CD14-positive monocyte (primary cell): Measurements from ENCODE around the gene STUM. TPM values are rescaled to one million over a fixed set of nuclear protein-coding genes. Genes with fewer than 3 reads are reported as not detected.
A peak's percentile ranks its signal among the peaks of the same experiment; 100 is the strongest.

Experiments used
- DNase-seq, 3 donors: peaks; one replicate each; pipeline ENCODE4 v3.0.0-alpha.2; 2011 to 2022
- H2AFZ ChIP-seq: 2 replicates; pipeline ENCODE4 v1.6.0; 2012; ENCODE audit warnings: mild to moderate bottlenecking, low read depth, low read length, inconsistent platforms; ENCODE audit not compliant: insufficient read depth, poor library complexity, severe bottlenecking
- H3K27ac ChIP-seq, 2 donors: 1 replicate in 1 of 2; 2 replicates in 1 of 2; pipeline ENCODE4 v1.5.1; 2012 to 2013; ENCODE audit warnings: low read length in 2 of 2, control low read depth in 1 of 2, inconsistent platforms in 1 of 2, low read depth in 1 of 2, mild to moderate bottlenecking in 1 of 2
- H3K27me3 ChIP-seq, 2 donors: one replicate each; pipeline versions ENCODE4 v1.6.0 to v1.6.1; 2011 to 2013; ENCODE audit warnings: low read length in 2 of 2; ENCODE audit not compliant: control insufficient read depth in 2 of 2, insufficient read depth in 2 of 2
- H3K36me3 ChIP-seq, 2 donors: replicated peaks in 1 of 2; 1 replicate in 1 of 2; 2 replicates in 1 of 2; pipeline versions ENCODE4 v1.5.1 to v1.6.1; 2012 to 2013; ENCODE audit warnings: low read length in 2 of 2, control low read depth in 1 of 2, inconsistent platforms in 1 of 2, mild to moderate bottlenecking in 1 of 2; ENCODE audit not compliant: insufficient read depth in 2 of 2, control insufficient read depth in 1 of 2
- H3K4me1 ChIP-seq, 2 donors: 1 replicate in 1 of 2; 2 replicates in 1 of 2; pipeline versions ENCODE4 v1.5.1 to v1.6.1; 2012 to 2013; ENCODE audit warnings: low read length in 2 of 2, control low read depth in 1 of 2, inconsistent platforms in 1 of 2, mild to moderate bottlenecking in 1 of 2, moderate library complexity in 1 of 2; ENCODE audit not compliant: insufficient read depth in 2 of 2, control insufficient read depth in 1 of 2
- H3K4me2 ChIP-seq: replicated peaks from 2 replicates; pipeline ENCODE3; 2012; ENCODE audit warnings: low read length, moderate library complexity, mild to moderate bottlenecking; ENCODE audit not compliant: poor library complexity, severe bottlenecking; ENCODE audit errors: extremely low read depth
- H3K4me3 ChIP-seq, 3 experiments: fragments of 200-600 bp in 1 of 3; sonication (generic) in 1 of 3; replicated peaks in 1 of 3; 1 replicate in 2 of 3; 2 replicates in 1 of 3; pipeline ENCODE4 v1.5.1; 2011 to 2013; ENCODE audit warnings: low read length in 3 of 3, mild to moderate bottlenecking in 3 of 3, control low read depth in 2 of 3, low read depth in 2 of 3, inconsistent platforms in 1 of 3, moderate library complexity in 1 of 3
- H3K79me2 ChIP-seq: 2 replicates; pipeline ENCODE4 v1.6.0; 2012; ENCODE audit warnings: mild to moderate bottlenecking, control low read depth, inconsistent platforms, low read length, moderate library complexity; ENCODE audit not compliant: insufficient read depth
- H3K9ac ChIP-seq: 2 replicates; pipeline ENCODE4 v1.6.0; 2017; ENCODE audit warnings: low read length, mild to moderate bottlenecking; ENCODE audit not compliant: insufficient read depth, poor library complexity, severe bottlenecking
- H3K9me3 ChIP-seq, 2 donors: replicated peaks in 1 of 2; 1 replicate in 1 of 2; 2 replicates in 1 of 2; pipeline versions ENCODE4 v1.5.1 to v1.6.1; 2012 to 2013; ENCODE audit warnings: low read length in 2 of 2, control low read depth in 1 of 2; ENCODE audit not compliant: control insufficient read depth in 1 of 2, insufficient read depth in 1 of 2
- H4K20me1 ChIP-seq: 2 replicates; pipeline ENCODE4 v1.6.0; 2012; ENCODE audit warnings: mild to moderate bottlenecking, low read length, control low read depth, moderate library complexity; ENCODE audit not compliant: insufficient read depth
- H3K27ac Mint-ChIP-seq, 7 donors: one replicate each; pipeline ENCODE4 v1.8.0; 2020; ENCODE audit warnings: mild to moderate bottlenecking in 7 of 7, mixed read lengths in 7 of 7, moderate library complexity in 6 of 7, inconsistent platforms in 2 of 7
- H3K27me3 Mint-ChIP-seq, 3 donors: one replicate each; pipeline ENCODE4 v1.8.0; 2021 to 2022; ENCODE audit warnings: low read depth in 3 of 3, mild to moderate bottlenecking in 3 of 3, mixed read lengths in 3 of 3, moderate library complexity in 3 of 3, inconsistent platforms in 1 of 3
- H3K36me3 Mint-ChIP-seq, 2 donors: one replicate each; pipeline ENCODE4 v1.8.0; 2020; ENCODE audit warnings: mixed read lengths in 2 of 2, inconsistent platforms in 1 of 2, mild to moderate bottlenecking in 1 of 2
- H3K4me1 Mint-ChIP-seq: one replicate; pipeline ENCODE4 v1.8.0; 2020; ENCODE audit warnings: mild to moderate bottlenecking, mixed read lengths
- H3K4me3 Mint-ChIP-seq, 2 donors: one replicate each; pipeline ENCODE4 v1.8.0; 2020; ENCODE audit warnings: mild to moderate bottlenecking in 2 of 2, mixed read lengths in 2 of 2, moderate library complexity in 1 of 2
- H3K9me3 Mint-ChIP-seq, 7 donors: one replicate each; pipeline ENCODE4 v1.8.0; 2020 to 2022; ENCODE audit warnings: mixed read lengths in 7 of 7, mild to moderate bottlenecking in 6 of 7, moderate library complexity in 6 of 7, inconsistent platforms in 2 of 7
- CTCF ChIP-seq: fragments of 200-600 bp; IDR thresholded peaks from one replicate; pipeline ENCODE4 v1.8.0; 2022; ENCODE audit warnings: antibody characterized with exemption, mild to moderate bottlenecking
- WGBS: methylation state at CpG from one replicate; pipeline ENCODE4 v1.1.5; 2013; ENCODE audit warnings: missing lambda C conversion rate; ENCODE audit not compliant: insufficient coverage; 5-methylcytosine and 5-hydroxymethylcytosine counted together
- intact Hi-C, 2 donors: fragments of 100-400 bp; cut with micrococcal nuclease; formaldehyde crosslinking; loops; one replicate each; pipeline versions ENCODE4 v1.15.0 to v1.15.1; 2023
- polyA plus RNA-seq, 3 donors: library from polyadenylated mRNA; depleted of rRNA in 1 of 3; unstranded in 2 of 3; stranded (reverse) in 1 of 3; fragments of 300-500 nt in 2 of 3; fragments of >200 nt in 1 of 3; fragmentation: Illumina TruSeq in 2 of 3; gene quantifications; 1 replicate in 2 of 3; 2 replicates in 1 of 3; pipeline ENCODE4 v1.2.3, GENCODE V29; 2012 to 2021

Gene STUM
- polyA plus RNA-seq, 3 donors = not detected

DNA sequence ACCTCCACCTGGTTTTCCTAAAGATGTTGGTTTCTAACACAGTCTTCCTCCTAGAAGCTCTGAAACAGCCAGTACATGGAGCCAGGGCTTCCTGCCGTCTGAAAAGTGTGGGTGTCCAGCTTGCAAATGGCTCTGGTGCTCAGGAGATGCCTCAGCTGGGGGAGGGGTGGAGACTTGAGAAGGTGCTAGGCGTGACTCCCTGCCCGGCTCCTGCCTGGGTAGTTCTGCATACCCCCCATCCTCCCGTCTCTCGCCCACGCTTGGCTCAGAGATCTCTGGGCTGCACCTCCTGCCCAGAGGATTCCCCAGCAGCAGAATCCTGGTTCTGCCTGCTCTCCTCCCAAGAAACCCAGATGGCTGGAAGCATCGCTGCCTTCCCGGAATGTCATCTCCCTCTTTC is 16.9 kb downstream of the STUM start:
- Histone ChIP-seq H3K4me2 (no peak overlapping the region), H3K27me3 (no peaks in the 10 kb centered on the region), H2AFZ (no peak overlapping the region), H3K79me2 (no peaks in the 10 kb centered on the region), H3K9me3 (no peaks in the 10 kb centered on the region), H3K27ac (no peak overlapping the region), H4K20me1 (no peaks in the 10 kb centered on the region), H3K36me3 (no peaks in the 10 kb centered on the region), H3K4me1 (no peaks in the 10 kb centered on the region), H3K9ac (no peak overlapping the region), H3K4me3 (no peak overlapping the region)
- Mint-ChIP-seq H3K9me3 (peaks cover 0 to 3% (median 0%) of the 10 kb centered on the region in 7 donors), H3K27me3 (peaks cover 0 to 6% (median 2%) of the 10 kb centered on the region in 3 donors), H3K4me3 (no peak overlapping the region), H3K4me1 (no peaks in the 10 kb centered on the region), H3K36me3 (no peaks in the 10 kb centered on the region), H3K27ac (peak overlapping the region in 1 of 7 donors; percentile 14)
- intact Hi-C loops = no loop called here
- DNase-seq = no peak
- no peak for TF ChIP-seq CTCF
- WGBS = 94% methylated on average over 7 of the region's 8 CpGs

DNA sequence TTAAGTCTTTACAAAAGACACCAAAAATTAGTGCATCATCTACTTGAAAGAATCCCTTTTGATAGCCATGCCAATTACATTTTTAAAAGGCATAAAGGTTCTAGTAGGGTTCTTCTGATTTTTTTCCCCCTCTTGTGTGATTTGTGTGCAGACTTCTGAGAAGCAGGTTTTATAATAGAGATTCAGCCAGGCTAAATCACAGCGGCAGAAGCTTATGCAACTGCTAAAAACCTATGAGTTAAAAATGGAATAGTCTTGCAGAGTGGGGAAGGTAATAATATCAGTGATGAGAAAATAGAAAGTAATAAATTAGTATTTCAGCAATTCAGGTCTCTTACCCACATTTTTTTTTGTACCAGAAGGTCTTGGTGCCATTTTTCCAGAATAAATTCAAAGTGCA is 17.7 kb downstream of the STUM start:
- DNase-seq = no peak
- peaks cover 0 to 3% (median 0%) of the 10 kb centered on the region in 7 donors for H3K9me3 Mint-ChIP-seq
- H3K4me3 Mint-ChIP-seq = peak overlapping the region in 1 of 2 donors; percentile 31
- Histone ChIP-seq H4K20me1 (no peaks in the 10 kb centered on the region), H3K9me3 (no peaks in the 10 kb centered on the region), H3K4me2 (no peak overlapping the region), H3K27me3 (no peaks in the 10 kb centered on the region), H2AFZ (no peak overlapping the region), H3K79me2 (no peaks in the 10 kb centered on the region), H3K27ac (no peak overlapping the region), H3K9ac (no peak overlapping the region), H3K36me3 (no peaks in the 10 kb centered on the region), H3K4me3 (no peak overlapping the region), H3K4me1 (no peaks in the 10 kb centered on the region)
- no peak for TF ChIP-seq CTCF
- no peak overlapping the region for H3K27ac Mint-ChIP-seq
- H3K36me3 Mint-ChIP-seq = no peaks in the 10 kb centered on the region
- WGBS = 100% methylated on average over 1 of the region's 1 CpG
- H3K4me1 Mint-ChIP-seq = no peaks in the 10 kb centered on the region
- intact Hi-C loops = no loop called here
- H3K27me3 Mint-ChIP-seq = peaks cover 0 to 6% (median 2%) of the 10 kb centered on the region in 3 donors
